Tibial nerve (tissue), 3 donors: Measurements from ENCODE around the gene HERC3.

Experiments
- POLR2A ChIP-seq, 2 donors: fragments of 450-650 bp; IDR thresholded peaks; one replicate each; pipeline ENCODE4 v1.6.1; 2017; ENCODE audit warnings: antibody characterized with exemption in 2 of 2, mild to moderate bottlenecking in 2 of 2, moderate library complexity in 2 of 2
- TF ChIP-seq, protein P1 (sequence below), 5 experiments: fragments of 200-600 bp in 3 of 5; fragments of 450-650 bp in 2 of 5; sonication (generic) in 3 of 5; IDR thresholded peaks; one replicate each; pipeline ENCODE4 v1.5.1; 2016 to 2019; ENCODE audit warnings: antibody characterized with exemption in 5 of 5, mild to moderate bottlenecking in 3 of 5, moderate library complexity in 2 of 5

DNA sequence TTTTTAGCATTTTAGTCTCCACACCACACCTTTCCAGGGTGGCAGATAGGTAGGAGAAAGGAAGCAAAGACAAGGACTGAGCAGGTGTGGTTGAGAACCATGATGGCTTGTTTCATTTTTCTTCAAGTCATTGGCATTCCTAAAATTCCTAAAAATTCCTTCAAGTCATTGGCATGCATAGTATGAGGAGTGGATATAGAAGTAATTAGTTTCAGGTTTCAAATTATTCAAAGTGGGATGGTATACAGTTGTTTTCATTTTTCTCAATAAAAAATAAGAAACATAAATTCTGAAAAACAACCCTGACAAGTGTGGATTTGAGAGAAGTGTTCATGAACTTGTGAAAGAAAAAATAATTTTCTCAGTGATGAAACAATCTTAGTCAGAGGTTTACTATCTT, 22.3 kb upstream of the HERC3 start:
- TF ChIP-seq, protein P1, sequence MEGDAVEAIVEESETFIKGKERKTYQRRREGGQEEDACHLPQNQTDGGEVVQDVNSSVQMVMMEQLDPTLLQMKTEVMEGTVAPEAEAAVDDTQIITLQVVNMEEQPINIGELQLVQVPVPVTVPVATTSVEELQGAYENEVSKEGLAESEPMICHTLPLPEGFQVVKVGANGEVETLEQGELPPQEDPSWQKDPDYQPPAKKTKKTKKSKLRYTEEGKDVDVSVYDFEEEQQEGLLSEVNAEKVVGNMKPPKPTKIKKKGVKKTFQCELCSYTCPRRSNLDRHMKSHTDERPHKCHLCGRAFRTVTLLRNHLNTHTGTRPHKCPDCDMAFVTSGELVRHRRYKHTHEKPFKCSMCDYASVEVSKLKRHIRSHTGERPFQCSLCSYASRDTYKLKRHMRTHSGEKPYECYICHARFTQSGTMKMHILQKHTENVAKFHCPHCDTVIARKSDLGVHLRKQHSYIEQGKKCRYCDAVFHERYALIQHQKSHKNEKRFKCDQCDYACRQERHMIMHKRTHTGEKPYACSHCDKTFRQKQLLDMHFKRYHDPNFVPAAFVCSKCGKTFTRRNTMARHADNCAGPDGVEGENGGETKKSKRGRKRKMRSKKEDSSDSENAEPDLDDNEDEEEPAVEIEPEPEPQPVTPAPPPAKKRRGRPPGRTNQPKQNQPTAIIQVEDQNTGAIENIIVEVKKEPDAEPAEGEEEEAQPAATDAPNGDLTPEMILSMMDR (IDR thresholded peaks at IDR 0.05), result no peak
- no peak for TF ChIP-seq POLR2A (IDR thresholded peaks at IDR 0.05)
